ENCODE results near the gene RMND5A. TPM values are rescaled to one million over a fixed set of nuclear protein-coding genes. Genes with fewer than 3 reads are reported as not detected.

Gene RMND5A
- total RNA-seq, 2 donors from 2014 or later = 45.4 to 49.3 TPM

- Histone ChIP-seq H3K36me3 (ENCODE audit: control insufficient read depth, insufficient read depth, low read length) (no peaks in the 10 kb centered on the region), H3K9me3 (ENCODE audit: control insufficient read depth, low read length) (no peaks in the 10 kb centered on the region), H3K9ac (ENCODE audit: extremely low read depth, low read length, poor library complexity, severe bottlenecking) (no peak overlapping the region), H3K4me3 (ENCODE audit: low read length) (no peak overlapping the region), H3K27me3 (ENCODE audit: control insufficient read depth, insufficient read depth, low read length, poor library complexity, severe bottlenecking) (peaks cover 75% of the 10 kb centered on the region), H3K4me1 (ENCODE audit: control insufficient read depth, insufficient read depth, low read length) (no peaks in the 10 kb centered on the region), H3K27ac (ENCODE audit: low read depth, low read length) (no peak overlapping the region)
- DNase-seq = peak; percentile 87
- Mint-ChIP-seq H3K4me1 (peaks cover 7% of the 10 kb centered on the region), H3K4me3 (peak overlapping the region; percentile 24), H3K27ac (no peak overlapping the region), H3K9me3 (peaks cover 3% of the 10 kb centered on the region), H3K27me3 (ENCODE audit: insufficient read depth) (peaks cover 75% of the 10 kb centered on the region), H3K36me3 (ENCODE audit: low read depth) (no peaks in the 10 kb centered on the region)
- WGBS, 2 experiments (ENCODE audit: insufficient coverage in 1 of 2, insufficient read length in 1 of 2) = 13 to 15% methylated on average over 32 to 64 of the region's 64 CpGs
- TF ChIP-seq CTCF (conservative IDR thresholded peaks at IDR 0.05) = no peak
Observed at GRCh38 chr2:86788881-86789686, 69.0 kb downstream of the RMND5A start.

- peaks cover 3% of the 10 kb centered on the region for H3K9me3 Mint-ChIP-seq
- no peak overlapping the region for H3K27ac Mint-ChIP-seq
- peaks cover 81% of the 10 kb centered on the region for H3K27me3 Mint-ChIP-seq (ENCODE audit: insufficient read depth)
- Histone ChIP-seq H3K27me3 (ENCODE audit: control insufficient read depth, insufficient read depth, low read length, poor library complexity, severe bottlenecking) (peaks cover 81% of the 10 kb centered on the region), H3K9ac (ENCODE audit: extremely low read depth, low read length, poor library complexity, severe bottlenecking) (no peak overlapping the region), H3K4me3 (ENCODE audit: low read length) (no peak overlapping the region), H3K27ac (ENCODE audit: low read depth, low read length) (no peak overlapping the region), H3K4me1 (ENCODE audit: control insufficient read depth, insufficient read depth, low read length) (no peaks in the 10 kb centered on the region), H3K9me3 (ENCODE audit: control insufficient read depth, low read length) (no peaks in the 10 kb centered on the region), H3K36me3 (ENCODE audit: control insufficient read depth, insufficient read depth, low read length) (no peaks in the 10 kb centered on the region)
- no peaks in the 10 kb centered on the region for H3K36me3 Mint-ChIP-seq (ENCODE audit: low read depth)
- 27 to 35% methylated on average over 14 to 40 of the region's 40 CpGs for WGBS, 2 experiments (ENCODE audit: insufficient coverage in 1 of 2, insufficient read length in 1 of 2)
- no peak for TF ChIP-seq CTCF (conservative IDR thresholded peaks at IDR 0.05)
- peaks cover 7% of the 10 kb centered on the region for H3K4me1 Mint-ChIP-seq
- DNase-seq = no peak
- peak overlapping the region; percentile 21 for H3K4me3 Mint-ChIP-seq
Observed at GRCh38 chr2:86789687-86790133, 69.6 kb downstream of the RMND5A start.

- Histone ChIP-seq H3K27ac (ENCODE audit: low read depth, low read length) (no peak overlapping the region), H3K27me3 (ENCODE audit: control insufficient read depth, insufficient read depth, low read length, poor library complexity, severe bottlenecking) (peaks cover 81% of the 10 kb centered on the region), H3K9me3 (ENCODE audit: control insufficient read depth, low read length) (no peaks in the 10 kb centered on the region), H3K4me1 (ENCODE audit: control insufficient read depth, insufficient read depth, low read length) (no peaks in the 10 kb centered on the region), H3K36me3 (ENCODE audit: control insufficient read depth, insufficient read depth, low read length) (no peaks in the 10 kb centered on the region), H3K4me3 (ENCODE audit: low read length) (no peak overlapping the region), H3K9ac (ENCODE audit: extremely low read depth, low read length, poor library complexity, severe bottlenecking) (no peak overlapping the region)
- 17 to 39% methylated on average over 15 to 40 of the region's 40 CpGs for WGBS, 2 experiments (ENCODE audit: insufficient coverage in 1 of 2, insufficient read length in 1 of 2)
- Mint-ChIP-seq H3K27ac (no peak overlapping the region), H3K36me3 (ENCODE audit: low read depth) (no peaks in the 10 kb centered on the region), H3K9me3 (peaks cover 6% of the 10 kb centered on the region), H3K27me3 (ENCODE audit: insufficient read depth) (peaks cover 86% of the 10 kb centered on the region), H3K4me3 (peak overlapping the region; percentile 21), H3K4me1 (peaks cover 7% of the 10 kb centered on the region)
- TF ChIP-seq CTCF (conservative IDR thresholded peaks at IDR 0.05) = no peak
- peak; percentile 80 for DNase-seq
Observed at GRCh38 chr2:86790134-86790675, 70.1 kb downstream of the RMND5A start.
